IMR-90 (cell line): ENCODE data around the gene TSGA10IP. TPM values are rescaled to one million over a fixed set of nuclear protein-coding genes. Genes with fewer than 3 reads are reported as not detected.

Source experiments
- ATAC-seq: fragments of 200-7000 bp; cut with Tn5 transposase; 2 replicates; pipeline ENCODE4 v1.9.1; 2020; ENCODE audit warnings: low read depth, mild to moderate bottlenecking, moderate library complexity
- BruUV-seq: library from RNA; stranded (reverse); fragments of 400-500 nt; replicated peaks from 2 replicates; lab custom pipeline; 2021; lab: Mats Ljungman, UMichigan
- CTCF ChIA-PET: fragments of 300-600 bp; formaldehyde crosslinking; extraction: SDS; loops from one replicate; lab custom pipeline; 2021; ENCODE audit warnings: antibody characterized with exemption; lab: Yijun Ruan, JAX
- POLR2A ChIA-PET: fragments of 300-600 bp; sonication (Branson Sonifier 250); formaldehyde crosslinking; loops from one replicate; lab custom pipeline; 2022; ENCODE audit warnings: antibody characterized with exemption; ENCODE audit not compliant: unreplicated experiment; lab: Charles Lee
- DNase-seq: peaks from one replicate; pipeline ENCODE4 v3.0.0; 2013
- H2AFZ ChIP-seq: replicated peaks from 2 replicates; pipeline ENCODE3; 2013; ENCODE audit warnings: low read length, mild to moderate bottlenecking; ENCODE audit not compliant: poor library complexity
- H2AK5ac ChIP-seq: 2 replicates; pipeline ENCODE4 v1.6.1; 2013; ENCODE audit warnings: low read depth, low read length, inconsistent platforms
- H2AK9ac ChIP-seq: replicated peaks from 2 replicates; pipeline ENCODE3; 2013; ENCODE audit warnings: mild to moderate bottlenecking, low read depth, low read length, moderate library complexity; ENCODE audit not compliant: poor library complexity
- H2BK120ac ChIP-seq: 2 replicates; pipeline ENCODE4 v1.6.1; 2013; ENCODE audit warnings: low read depth, low read length, inconsistent platforms
- H2BK15ac ChIP-seq: 3 replicates; pipeline ENCODE4 v1.6.1; 2013; ENCODE audit warnings: low read depth, low read length, inconsistent platforms
- H2BK20ac ChIP-seq: 2 replicates; pipeline ENCODE4 v1.6.1; 2013; ENCODE audit warnings: low read depth, mild to moderate bottlenecking, inconsistent platforms, low read length, moderate library complexity
- H2BK5ac ChIP-seq: 2 replicates; pipeline ENCODE4 v1.6.1; 2013; ENCODE audit warnings: mild to moderate bottlenecking, low read depth, low read length, inconsistent platforms; ENCODE audit not compliant: poor library complexity, severe bottlenecking
- H3K14ac ChIP-seq: replicated peaks from 2 replicates; pipeline ENCODE4 v1.6.1; 2013; ENCODE audit warnings: low read depth, low read length, inconsistent platforms
- H3K18ac ChIP-seq: 2 replicates; pipeline ENCODE4 v1.6.1; 2013; ENCODE audit warnings: low read depth, low read length, control low read depth
- H3K23ac ChIP-seq: 2 replicates; pipeline ENCODE4 v1.6.1; 2013; ENCODE audit warnings: low read depth, low read length, inconsistent platforms
- H3K27ac ChIP-seq: 2 replicates; pipeline ENCODE4 v1.5.1; 2013; ENCODE audit warnings: mild to moderate bottlenecking, control low read depth, low read length; ENCODE audit not compliant: insufficient read depth
- H3K27me3 ChIP-seq: 2 replicates; pipeline ENCODE4 v1.6.1; 2013; ENCODE audit warnings: low read length; ENCODE audit not compliant: control insufficient read depth, insufficient read depth
- H3K36me3 ChIP-seq: 2 replicates; pipeline ENCODE4 v1.6.1; 2013; ENCODE audit warnings: low read length, mixed read lengths; ENCODE audit not compliant: control insufficient read depth, insufficient read depth
- H3K4ac ChIP-seq: 2 replicates; pipeline ENCODE4 v1.6.1; 2013; ENCODE audit warnings: low read depth, low read length, inconsistent platforms
- H3K4me1 ChIP-seq: 2 replicates; pipeline ENCODE4 v1.6.1; 2013; ENCODE audit warnings: low read length, mixed read lengths; ENCODE audit not compliant: control insufficient read depth, insufficient read depth
- H3K4me2 ChIP-seq: 2 replicates; pipeline ENCODE4 v1.6.1; 2013; ENCODE audit warnings: low read depth, mild to moderate bottlenecking, control low read depth, low read length, moderate library complexity
- H3K4me3 ChIP-seq: 2 replicates; pipeline ENCODE4 v1.5.1; 2013; ENCODE audit warnings: low read depth, mild to moderate bottlenecking, control low read depth, low read length, moderate library complexity; ENCODE audit not compliant: insufficient read depth
- H3K56ac ChIP-seq: 2 replicates; pipeline ENCODE4 v1.6.1; 2013; ENCODE audit warnings: low read length, inconsistent platforms; ENCODE audit not compliant: insufficient read depth; ENCODE audit errors: extremely low read depth
- H3K79me1 ChIP-seq, 2 experiments: 2 replicates each; pipeline ENCODE4 v1.6.1; 2013; ENCODE audit warnings: low read length in 2 of 2, inconsistent platforms in 1 of 2, low read depth in 1 of 2
- H3K9ac ChIP-seq: 2 replicates; pipeline ENCODE4 v1.6.1; 2013; ENCODE audit warnings: low read depth, low read length, control low read depth
- H3K9me1 ChIP-seq: 2 replicates; pipeline ENCODE4 v1.6.1; 2013; ENCODE audit warnings: low read length, inconsistent platforms; ENCODE audit not compliant: insufficient read depth
- H3K9me3 ChIP-seq: 2 replicates; pipeline ENCODE4 v1.6.1; 2013; ENCODE audit warnings: low read length; ENCODE audit not compliant: control insufficient read depth, insufficient read depth
- H4K20me1 ChIP-seq: 2 replicates; pipeline ENCODE4 v1.6.1; 2013; ENCODE audit warnings: low read length, inconsistent platforms; ENCODE audit not compliant: insufficient read depth
- H4K5ac ChIP-seq: 2 replicates; pipeline ENCODE4 v1.6.1; 2013; ENCODE audit warnings: mild to moderate bottlenecking, low read depth, low read length, control low read depth
- H4K8ac ChIP-seq, 2 experiments: 2 replicates each; pipeline ENCODE4 v1.6.1; 2013; ENCODE audit warnings: low read depth in 2 of 2, low read length in 2 of 2, control low read depth in 1 of 2, inconsistent platforms in 1 of 2
- H4K91ac ChIP-seq: 2 replicates; pipeline ENCODE4 v1.6.1; 2013; ENCODE audit warnings: low read depth, low read length, inconsistent platforms; ENCODE audit not compliant: insufficient read depth
- CTCF ChIP-seq: conservative IDR thresholded peaks from 2 replicates; pipeline ENCODE4 v1.5.1; 2012; ENCODE audit warnings: mild to moderate bottlenecking, low read depth, low read length, improper control_type of control experiment
- MXI1 ChIP-seq: IDR thresholded peaks from 2 replicates; pipeline ENCODE4 v1.6.1; 2012; ENCODE audit warnings: low read depth, mild to moderate bottlenecking, low read length, moderate library complexity, borderline replicate concordance
- USF2 ChIP-seq: fragments of 150-350 bp; IDR thresholded peaks from 2 replicates; pipeline ENCODE4 v1.6.1; 2017; ENCODE audit warnings: mild to moderate bottlenecking, antibody characterized with exemption, low read length, low read depth
- WGBS, 2 experiments: methylation state at CpG; one replicate each; pipeline versions ENCODE4 v1.1.5 to v1.1.7; 2013; ENCODE audit warnings: missing lambda C conversion rate in 2 of 2; ENCODE audit not compliant: insufficient read length in 1 of 2; ENCODE audit errors: extremely low coverage in 2 of 2; 5-methylcytosine and 5-hydroxymethylcytosine counted together
- dilution Hi-C: fragments of 300-500 bp; cut with HindIII; formaldehyde crosslinking; loops from one replicate; pipeline ENCODE4 v1.14.3; 2018; ENCODE audit warnings: low sequenced_read_pairs; ENCODE audit not compliant: unreplicated experiment
- in situ Hi-C: fragments of 300-500 bp; cut with MboI; formaldehyde crosslinking; loops from 3 replicates; pipeline ENCODE4 v1.14.3; 2019; ENCODE audit warnings: low sequenced_read_pairs, inconsistent platforms, mixed read lengths
- intact Hi-C: fragments of 100-400 bp; cut with micrococcal nuclease; formaldehyde crosslinking; loops from 2 replicates; pipeline ENCODE4 v1.10.0; 2022
- polyA plus RNA-seq, 3 experiments: library from polyadenylated mRNA; depleted of rRNA; stranded (reverse); fragments of >200 nt; gene quantifications; 2 replicates each; pipeline ENCODE4 v1.2.3, GENCODE V29; 2012; ENCODE audit warnings: low replicate concordance in 1 of 3
- total RNA-seq: library from RNA; depleted of rRNA; stranded (reverse); fragments of >200 nt; gene quantifications from 2 replicates; pipeline ENCODE4 v1.2.3, GENCODE V29; 2012

The TSGA10IP gene
- total and polyA plus RNA-seq, 2 of the 4 experiments (the other 2 are of a cell fraction), result 0.21 TPM; not detected in 1

GRCh38 chr11:65932558-65932919 lies 12.7 kb upstream of the TSGA10IP start:
- H3K9me3 ChIP-seq, result no peaks in the 10 kb centered on the region
- WGBS, 2 experiments, result 83% methylated on average over 2 of the region's 9 CpGs; no CpG with 5 or more reads in 1 of the 2 experiments
- no peak overlapping the region for H3K27ac ChIP-seq
- no peak overlapping the region for H2BK120ac ChIP-seq
- no peak overlapping the region for H4K91ac ChIP-seq
- H3K9me1 ChIP-seq, result no peaks in the 10 kb centered on the region; the same call in 1 of the 2 replicates
- intact Hi-C loops (no loop called here), in situ Hi-C loops (no loop called here), dilution Hi-C loops (no loop called here)
- H2AK5ac ChIP-seq, result no peak overlapping the region
- peak overlapping the region; percentile 74 for H2AFZ ChIP-seq
- H3K4ac ChIP-seq, result no peak overlapping the region
- H3K79me1 ChIP-seq, result no peaks in the 10 kb centered on the region
- H3K23ac ChIP-seq, result no peak overlapping the region
- H2BK15ac ChIP-seq, result no peak overlapping the region
- no peak overlapping the region for H4K8ac ChIP-seq
- peaks cover 4% of the 10 kb centered on the region; the same call in 1 of the 2 replicates for H3K4me1 ChIP-seq
- H2AK9ac ChIP-seq, result no peak overlapping the region
- no peak overlapping the region for H3K4me2 ChIP-seq
- CTCF ChIA-PET, result interaction anchor here (0.7 kb wide), 1 partner anchor 19 kb away, joined by 3 read pairs; no protein-coding TSS in a partner anchor
- DNase-seq, result no peak
- no peak overlapping the region for H3K4me3 ChIP-seq
- no TSS peak for BruUV-seq
- H2BK5ac ChIP-seq, result no peak overlapping the region
- TF ChIP-seq CTCF, result peak; percentile 3; the same call in 1 of the 2 replicates
- no peak for TF ChIP-seq MXI1
- peak; percentile 82 for TF ChIP-seq USF2
- H2BK20ac ChIP-seq, result no peak overlapping the region
- H3K9ac ChIP-seq, result no peak overlapping the region
- no peaks in the 10 kb centered on the region for H4K20me1 ChIP-seq
- H3K27me3 ChIP-seq, result no peaks in the 10 kb centered on the region
- no peak overlapping the region for H3K56ac ChIP-seq
- ATAC-seq, result peak; percentile 46
- POLR2A ChIA-PET, result no interaction called here
- H3K14ac ChIP-seq, result no peak overlapping the region
- no peak overlapping the region for H3K18ac ChIP-seq
- H3K36me3 ChIP-seq, result no peaks in the 10 kb centered on the region
- no peak overlapping the region for H4K5ac ChIP-seq
